Measurements from ENCODE around the gene LPGAT1. TPM values are rescaled to one million over a fixed set of nuclear protein-coding genes. Genes with fewer than 3 reads are reported as not detected.

Gene LPGAT1
- total RNA-seq, 2 donors from 2014 or later = 24.4 to 50.1 TPM

GRCh38 chr1:211732293-211732980, 98.1 kb downstream of the LPGAT1 start:
- TF ChIP-seq POLR2A (IDR thresholded peaks at IDR 0.05) (no peak), CTCF (IDR thresholded peaks at IDR 0.05) (no peak)
- intact Hi-C loops (cut with DNase I) = no loop called here

GRCh38 chr1:211731456-211732292, 98.9 kb downstream of the LPGAT1 start:
- WGBS, 2 donors = 77 to 78% methylated on average over 5 of the region's 5 CpGs
- H3K27me3 ChIP-seq = no peaks in the 10 kb centered on the region
- no peak overlapping the region for H3K4me3 ChIP-seq
- intact Hi-C loops (cut with DNase I) = no loop called here
- peaks cover 23% of the 10 kb centered on the region for H3K4me1 ChIP-seq
- no peak for TF ChIP-seq POLR2A (IDR thresholded peaks at IDR 0.05)
- TF ChIP-seq CTCF (IDR thresholded peaks at IDR 0.05) = no peak
- no peak for ATAC-seq
- H3K36me3 ChIP-seq (replicated peaks in 1 of 2; ENCODE audit: insufficient read depth in 1 of 2, low read depth in 2 of 2) = no peaks in the 10 kb centered on the region
- H3K27ac ChIP-seq = no peak overlapping the region
- DNase-seq = no peak
- H3K9me3 ChIP-seq = no peaks in the 10 kb centered on the region

More at GRCh38 chr1:211732293-211732980, 98.1 kb downstream of the LPGAT1 start:
- Histone ChIP-seq H3K27me3 (no peaks in the 10 kb centered on the region), H3K36me3 (replicated peaks in 1 of 2; ENCODE audit: insufficient read depth in 1 of 2, low read depth in 2 of 2) (no peaks in the 10 kb centered on the region), H3K4me3 (no peak overlapping the region), H3K9me3 (no peaks in the 10 kb centered on the region), H3K27ac (no peak overlapping the region), H3K4me1 (peaks cover 23% of the 10 kb centered on the region)
- DNase-seq = no peak
- WGBS, 2 donors = 83 to 96% methylated on average over 3 to 4 of the region's 4 CpGs
- ATAC-seq = no peak

GRCh38 chr1:211730347-211730746, 100.2 kb downstream of the LPGAT1 start:
- TF ChIP-seq CTCF (IDR thresholded peaks at IDR 0.05) (no peak), POLR2A (IDR thresholded peaks at IDR 0.05) (no peak)
- 72 to 94% methylated on average over 3 to 4 of the region's 4 CpGs for WGBS, 2 donors

GRCh38 chr1:211729238-211729637, 101.3 kb downstream of the LPGAT1 start:
- intact Hi-C loops (cut with DNase I) = no loop called here
- Histone ChIP-seq H3K4me1 (peaks cover 10% of the 10 kb centered on the region), H3K9me3 (no peaks in the 10 kb centered on the region), H3K27ac (no peak overlapping the region), H3K36me3 (replicated peaks in 1 of 2; ENCODE audit: insufficient read depth in 1 of 2, low read depth in 2 of 2) (no peaks in the 10 kb centered on the region), H3K27me3 (no peaks in the 10 kb centered on the region), H3K4me3 (no peak overlapping the region)
- ATAC-seq (no peak), DNase-seq (no peak)
- TF ChIP-seq CTCF (IDR thresholded peaks at IDR 0.05) (no peak), POLR2A (IDR thresholded peaks at IDR 0.05) (no peak)
- WGBS, 2 donors = 77 to 94% methylated on average over 7 of the region's 7 CpGs

More at GRCh38 chr1:211730347-211730746, 100.2 kb downstream of the LPGAT1 start:
- Histone ChIP-seq H3K27ac (no peak overlapping the region), H3K4me3 (no peak overlapping the region), H3K9me3 (no peaks in the 10 kb centered on the region), H3K4me1 (peaks cover 14% of the 10 kb centered on the region), H3K27me3 (no peaks in the 10 kb centered on the region), H3K36me3 (replicated peaks in 1 of 2; ENCODE audit: insufficient read depth in 1 of 2, low read depth in 2 of 2) (no peaks in the 10 kb centered on the region)
- intact Hi-C loops (cut with DNase I) = no loop called here
- ATAC-seq = no peak
- DNase-seq = no peak

All from body of pancreas (tissue), 4 donors.